Panc1 (cell line): ENCODE data around the gene BBX. TPM values are rescaled to one million over a fixed set of nuclear protein-coding genes. Genes with fewer than 3 reads are reported as not detected.

ENCODE experiments used
- ATAC-seq: fragments of 200-7000 bp; cut with Tn5 transposase; 2 replicates; pipeline ENCODE4 v1.9.1; 2020; ENCODE audit warnings: mild to moderate bottlenecking, moderate library complexity
- BruUV-seq: library from RNA; stranded (reverse); fragments of 400-500 nt; replicated peaks from 2 replicates; lab custom pipeline; 2021; lab: Mats Ljungman, UMichigan
- CTCF ChIA-PET: fragments of 300-600 bp; sonication (Branson Sonifier 250); formaldehyde crosslinking; loops from one replicate; lab custom pipeline; 2022; ENCODE audit warnings: antibody characterized with exemption; lab: Charles Lee
- POLR2A ChIA-PET: fragments of 300-600 bp; sonication (Branson Sonifier 250); formaldehyde crosslinking; loops from one replicate; lab custom pipeline; 2022; ENCODE audit warnings: antibody characterized with exemption; lab: Charles Lee
- DNase-seq: peaks from one replicate; pipeline ENCODE4 v3.0.0-alpha.2; 2010; ENCODE audit warnings: low read depth, low spot score
- H3K27ac ChIP-seq: 2 replicates; pipeline ENCODE4 v1.5.1; 2011; ENCODE audit warnings: mild to moderate bottlenecking, low read length, inconsistent platforms
- H3K27me3 ChIP-seq: fragments of 200-500 bp; sonication (Bioruptor generic); 2 replicates; pipeline ENCODE4 v1.6.0; 2014; ENCODE audit warnings: low read length, inconsistent platforms; ENCODE audit not compliant: control insufficient read depth, insufficient read depth
- H3K36me3 ChIP-seq: fragments of 200-500 bp; sonication (Bioruptor generic); 2 replicates; pipeline ENCODE4 v1.5.1; 2014; ENCODE audit warnings: inconsistent platforms, mild to moderate bottlenecking, low read length, moderate library complexity; ENCODE audit not compliant: control insufficient read depth, insufficient read depth
- H3K4me1 ChIP-seq: 2 replicates; pipeline ENCODE4 v1.5.1; 2011; ENCODE audit warnings: inconsistent platforms, mild to moderate bottlenecking, low read length, moderate library complexity; ENCODE audit not compliant: control insufficient read depth, insufficient read depth
- H3K4me3 ChIP-seq, 2 experiments: 2 replicates each; pipeline ENCODE4 v1.5.1; 2011 to 2012; ENCODE audit warnings: low read depth in 2 of 2, low read length in 2 of 2, mild to moderate bottlenecking in 2 of 2, inconsistent platforms in 1 of 2, moderate library complexity in 1 of 2
- H3K9me3 ChIP-seq: fragments of 200-500 bp; sonication (Bioruptor generic); 2 replicates; pipeline ENCODE4 v1.5.1; 2014; ENCODE audit warnings: low read depth, mild to moderate bottlenecking, inconsistent platforms, low read length, moderate library complexity; ENCODE audit not compliant: control insufficient read depth, insufficient read depth
- CTCF ChIP-seq: fragments of 450-650 bp; IDR thresholded peaks from 2 replicates; pipeline ENCODE4 v1.5.1; 2017; ENCODE audit warnings: mild to moderate bottlenecking
- POLR2AphosphoS5 ChIP-seq: IDR thresholded peaks from 2 replicates; pipeline ENCODE4 v1.6.1; 2012; ENCODE audit warnings: mild to moderate bottlenecking, low read depth, low read length, moderate library complexity
- REST ChIP-seq, 2 experiments: IDR thresholded peaks; 2 replicates each; pipeline ENCODE4 v1.6.1; 2011 to 2012; ENCODE audit warnings: low read depth in 2 of 2, control low read depth in 1 of 2, low read length in 1 of 2, mild to moderate bottlenecking in 1 of 2, moderate library complexity in 1 of 2; ENCODE audit not compliant: insufficient read depth in 1 of 2
- SIN3A ChIP-seq: IDR thresholded peaks from 2 replicates; pipeline ENCODE4 v1.6.1; 2012; ENCODE audit warnings: low read depth, mild to moderate bottlenecking, low read length, moderate library complexity, borderline replicate concordance; ENCODE audit not compliant: insufficient read depth
- TCF7L2 ChIP-seq: IDR thresholded peaks from 2 replicates; pipeline ENCODE4 v1.6.1; 2011; ENCODE audit warnings: mild to moderate bottlenecking, low read depth, low read length, inconsistent platforms
- in situ Hi-C: cut with HindIII; loops from 2 replicates; pipeline ENCODE4 v1.10.0; 2016; ENCODE audit warnings: low sequenced_read_pairs, low pct_unique_long_range_greater_than_20kb
- intact Hi-C: fragments of 100-400 bp; cut with micrococcal nuclease; formaldehyde crosslinking; loops from one replicate; pipeline ENCODE4 v1.10.0; 2022; ENCODE audit not compliant: unreplicated experiment
- total RNA-seq: library from RNA; stranded (reverse); gene quantifications from one replicate; pipeline ENCODE4 v1.2.1, GENCODE V29; 2021; ENCODE audit not compliant: unreplicated experiment

The BBX gene
- total RNA-seq, 1 experiment from 2014 or later = 28.5 TPM

- in situ Hi-C loops = no loop called here
- TF ChIP-seq CTCF (no peak), REST (IDR thresholded peaks at IDR 0.05; ENCODE audit: insufficient read depth in 1 of 2, low read depth in 2 of 2, low read length in 1 of 2) (no peak), TCF7L2 (no peak), SIN3A (no peak), POLR2AphosphoS5 (no peak)
- Histone ChIP-seq H3K4me1 (no peaks in the 10 kb centered on the region), H3K4me3 (no peak overlapping the region), H3K27ac (no peak overlapping the region), H3K27me3 (no peaks in the 10 kb centered on the region), H3K36me3 (no peaks in the 10 kb centered on the region), H3K9me3 (no peaks in the 10 kb centered on the region)
- ATAC-seq = no peak
- no TSS peak for BruUV-seq
- intact Hi-C loops = no loop called here
- POLR2A ChIA-PET = no interaction called here
- DNase-seq = no peak
- CTCF ChIA-PET = no interaction called here
Observed at GRCh38 chr3:107592073-107592472, 69.3 kb downstream of the BBX start.

- in situ Hi-C loops (no loop called here), intact Hi-C loops (no loop called here)
- H3K4me1 ChIP-seq = 0 out of 2 replicates have a peak, but pooled peaks cover 6% of the 10 kb centered on the region
- ChIA-PET CTCF (no interaction called here), POLR2A (no interaction called here)
- no peaks in the 10 kb centered on the region for H3K36me3 ChIP-seq
- BruUV-seq = no TSS peak
- TF ChIP-seq CTCF (no peak), REST (IDR thresholded peaks at IDR 0.05; ENCODE audit: insufficient read depth in 1 of 2, low read depth in 2 of 2, low read length in 1 of 2) (no peak), POLR2AphosphoS5 (no peak), TCF7L2 (no peak), SIN3A (no peak)
- no peak overlapping the region for H3K27ac ChIP-seq
- ATAC-seq (no peak), DNase-seq (no peak)
- no peaks in the 10 kb centered on the region for H3K9me3 ChIP-seq
- no peak overlapping the region for H3K4me3 ChIP-seq
- no peaks in the 10 kb centered on the region for H3K27me3 ChIP-seq
Observed at GRCh38 chr3:107594870-107595269, 72.1 kb downstream of the BBX start.
